NCI-H2107 treated with DMSO at 0.1 percent for 48 hours (cell line): ENCODE results near the gene SHB.

ENCODE experiments used
- DNase-seq: peaks from one replicate; lab custom pipeline; 2025; ENCODE audit not compliant: unreplicated experiment; lab: John Stamatoyannopoulos, UW

SHB gene

DNA sequence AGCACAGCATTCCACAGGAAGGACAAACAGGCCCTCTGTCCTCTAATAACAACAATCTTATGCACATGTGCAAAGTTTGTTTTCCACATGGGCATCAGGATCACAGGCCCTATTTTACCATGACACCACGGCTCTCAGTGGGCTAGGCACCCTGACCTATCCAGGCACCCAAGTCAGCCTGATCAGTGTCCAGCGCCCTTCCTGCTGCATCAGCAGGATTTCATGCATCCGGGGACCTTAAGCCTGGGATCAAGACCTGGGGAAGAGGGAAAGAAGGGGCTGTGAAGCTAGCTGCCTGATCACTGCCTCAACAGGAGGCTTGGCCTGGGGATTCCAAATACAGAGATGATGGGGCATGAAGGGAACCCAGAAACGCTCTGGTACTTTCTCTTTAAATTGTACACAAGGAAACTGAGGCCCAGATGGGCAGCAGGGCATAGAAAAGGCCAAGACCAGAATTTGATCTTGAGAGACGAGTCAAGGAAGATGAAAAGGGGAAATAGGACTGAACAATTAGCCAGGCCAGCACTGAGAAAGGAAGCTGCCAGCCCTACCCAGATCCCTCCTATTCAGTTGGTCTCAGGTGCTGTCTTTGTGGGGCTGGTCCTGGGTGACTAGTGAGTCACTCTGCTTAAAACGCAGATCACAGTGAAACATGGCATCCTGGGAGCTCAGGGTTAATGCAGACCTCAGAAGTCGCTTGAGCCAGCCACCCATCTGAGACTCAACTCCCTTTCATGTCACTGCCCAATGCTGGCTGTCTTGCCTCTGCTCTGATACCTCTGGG is 57.9 kb downstream of the SHB start:
- no peak for DNase-seq

- DNase-seq = no peak
Observed at GRCh38 chr9:38009990-38010389, 59.0 kb downstream of the SHB start.

GRCh38 chr9:38009035-38009501 is 60.0 kb downstream of the SHB start:
- DNase-seq = no peak

GRCh38 chr9:38008168-38009034 is 60.6 kb downstream of the SHB start:
- no peak for DNase-seq

DNA sequence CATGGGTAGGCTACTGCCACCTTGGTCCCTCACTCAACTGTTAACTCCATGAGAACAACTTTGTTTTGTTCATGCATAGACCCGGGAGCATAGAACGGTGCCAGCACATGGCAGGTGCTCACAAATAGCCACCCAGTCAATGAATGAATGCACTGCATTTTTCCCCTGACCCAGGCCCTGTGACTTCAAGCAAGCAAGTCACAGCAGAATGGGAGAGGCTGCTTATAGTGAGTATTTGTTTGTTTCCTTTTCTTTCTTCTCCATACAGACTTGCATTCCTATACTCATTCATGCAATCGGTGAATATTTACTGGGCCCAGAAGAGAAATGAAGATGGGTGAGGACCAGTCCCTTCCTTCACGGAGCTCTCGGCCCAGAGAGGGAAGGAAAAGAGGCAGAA is 62.0 kb downstream of the SHB start:
- DNase-seq = no peak

- DNase-seq = no peak
Observed at GRCh38 chr9:38006163-38006562, 62.9 kb downstream of the SHB start.

DNA sequence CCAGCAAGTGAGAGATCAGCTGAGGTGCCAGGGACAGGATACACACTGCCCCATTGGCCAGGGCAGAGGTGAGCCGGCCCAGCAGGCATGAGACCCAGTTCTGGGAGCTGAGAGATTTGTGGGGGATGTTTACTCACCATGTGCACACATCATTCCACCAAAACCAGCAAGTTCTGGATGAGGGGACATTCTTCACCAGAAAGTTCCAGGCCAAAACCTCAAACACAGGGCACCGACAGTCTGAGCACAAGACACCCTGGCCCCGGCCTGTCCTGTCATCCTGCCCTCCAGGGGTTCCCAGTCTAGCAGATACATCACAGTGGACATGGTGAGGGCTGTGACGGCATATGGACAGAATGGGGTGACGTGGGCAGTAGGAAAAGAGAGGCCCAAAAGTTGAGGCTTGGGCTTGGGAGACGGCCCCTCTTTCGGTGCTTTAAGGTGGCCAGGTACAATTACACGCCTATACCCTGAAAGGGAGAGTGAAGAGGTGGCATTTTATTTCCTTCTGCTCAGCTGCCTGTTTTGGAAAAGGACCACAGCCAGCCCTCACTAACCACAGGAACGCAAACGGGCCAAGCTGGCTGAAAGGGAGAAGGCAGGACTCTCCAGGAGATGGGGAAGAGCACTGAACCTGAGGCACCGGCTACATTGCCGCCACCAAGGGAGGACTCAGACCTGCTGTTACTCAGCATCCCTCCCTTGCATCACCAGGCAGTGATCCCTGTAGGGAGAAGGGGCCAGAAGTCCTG is 64.0 kb downstream of the SHB start:
- peak; percentile 63 for DNase-seq

- no peak for DNase-seq
Observed at GRCh38 chr9:38003946-38004808, 64.8 kb downstream of the SHB start.

DNA sequence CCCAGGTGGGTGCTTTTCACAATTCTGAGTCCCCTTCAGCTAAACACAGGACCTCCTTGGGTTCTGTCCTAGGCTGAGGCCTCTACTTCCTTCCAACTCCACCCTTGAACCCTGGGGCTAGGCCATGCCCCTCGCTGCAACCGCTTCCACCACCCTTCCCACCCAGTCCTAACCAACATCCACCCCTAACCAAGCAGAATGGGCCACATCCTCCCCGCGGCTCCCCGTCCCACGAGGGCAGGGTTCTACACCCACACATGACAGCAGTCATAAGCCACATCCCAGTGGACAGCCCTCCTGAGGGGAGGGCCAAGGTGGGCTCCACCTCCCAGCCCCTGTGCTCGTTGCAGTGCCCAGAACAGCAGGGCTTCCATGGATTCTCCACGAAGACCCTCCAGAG is 65.8 kb downstream of the SHB start:
- no peak for DNase-seq

DNA sequence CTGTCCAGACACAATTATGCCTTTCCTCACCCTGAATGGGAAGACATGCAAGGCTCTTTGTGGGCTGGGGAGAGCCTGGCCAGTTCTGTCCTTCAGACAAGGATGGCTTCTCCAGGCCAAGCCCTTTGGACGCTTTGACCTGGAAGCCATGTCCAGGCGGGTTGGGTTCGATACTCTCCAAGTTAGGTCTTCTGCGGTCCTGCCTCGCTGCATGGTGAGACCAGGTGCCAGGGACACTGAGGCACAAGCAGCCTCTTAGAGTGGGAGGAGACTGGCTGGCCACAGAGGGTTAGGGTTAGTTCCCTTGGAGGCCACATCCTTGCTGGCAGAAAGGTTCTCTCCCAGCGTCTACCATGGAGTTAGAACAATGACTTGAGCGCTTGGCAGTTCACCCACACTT is 67.6 kb downstream of the SHB start:
- DNase-seq = no peak

DNA sequence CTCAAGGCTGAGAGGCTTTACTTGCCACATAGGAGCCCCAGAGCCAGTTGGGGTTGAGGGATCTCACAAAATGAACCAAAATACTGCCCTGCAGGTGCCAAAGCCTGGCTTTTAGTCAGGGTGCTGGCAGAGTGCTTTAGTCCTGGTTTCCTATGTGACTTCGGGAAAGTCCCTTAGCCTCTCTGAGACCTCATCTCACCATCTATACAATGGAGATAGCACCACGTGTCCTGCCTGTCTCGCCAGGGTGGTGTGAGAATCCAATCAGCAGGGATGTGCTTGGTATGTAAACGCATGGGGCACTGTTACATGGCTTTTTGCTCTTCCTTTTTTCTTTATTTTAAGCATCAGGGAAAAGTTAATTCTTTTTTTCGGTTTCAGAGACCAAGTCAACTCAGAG is 68.3 kb downstream of the SHB start:
- no peak for DNase-seq

DNA sequence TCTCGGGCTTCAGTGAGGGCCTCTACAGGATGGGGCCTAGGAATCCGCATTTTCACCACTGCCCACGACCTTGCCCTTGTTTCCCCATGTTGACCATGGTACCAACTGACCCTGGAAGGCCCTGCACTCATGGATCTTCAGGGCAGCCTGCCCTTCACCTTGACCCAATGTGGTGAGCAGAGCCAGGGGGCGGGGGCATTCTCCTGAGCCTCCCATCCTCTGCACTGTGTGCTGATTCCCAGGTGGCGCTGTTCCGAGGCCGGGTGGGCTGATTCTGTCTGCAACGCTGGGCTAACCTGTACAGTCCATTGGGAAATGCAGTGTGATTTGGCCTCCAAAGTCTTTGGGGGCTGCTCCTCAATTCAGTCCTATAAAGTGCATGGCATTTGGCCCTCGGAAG is 68.7 kb downstream of the SHB start:
- no peak for DNase-seq

DNA sequence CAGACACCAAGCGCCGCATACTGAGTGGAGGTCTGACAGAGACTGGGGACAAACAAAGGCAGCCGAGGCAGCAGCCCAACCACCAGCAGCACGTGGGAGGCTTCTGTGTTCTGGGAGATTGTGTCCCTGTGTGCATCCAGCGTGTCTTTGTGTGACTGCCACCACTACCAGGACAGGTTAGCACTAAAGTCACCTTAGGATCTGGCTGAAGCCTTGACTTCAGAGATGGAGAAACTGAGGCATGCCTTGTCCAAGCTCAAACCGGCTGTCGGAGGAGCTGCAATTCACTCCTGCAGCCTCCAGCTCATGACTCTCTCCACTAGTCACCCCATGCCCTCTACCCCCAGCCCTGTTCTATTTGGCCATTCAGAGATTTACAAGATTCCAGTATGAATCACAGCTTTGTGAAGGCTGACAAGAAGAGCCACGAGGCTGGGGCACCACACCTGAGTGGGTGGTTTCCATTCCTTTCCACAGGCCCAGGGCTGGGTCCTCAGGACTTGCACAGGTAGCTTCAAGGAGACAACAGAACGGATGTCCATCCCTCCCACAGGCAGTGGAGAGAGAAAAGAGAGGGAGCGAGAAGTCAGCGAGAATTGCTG is 69.3 kb downstream of the SHB start:
- no peak for DNase-seq

DNA sequence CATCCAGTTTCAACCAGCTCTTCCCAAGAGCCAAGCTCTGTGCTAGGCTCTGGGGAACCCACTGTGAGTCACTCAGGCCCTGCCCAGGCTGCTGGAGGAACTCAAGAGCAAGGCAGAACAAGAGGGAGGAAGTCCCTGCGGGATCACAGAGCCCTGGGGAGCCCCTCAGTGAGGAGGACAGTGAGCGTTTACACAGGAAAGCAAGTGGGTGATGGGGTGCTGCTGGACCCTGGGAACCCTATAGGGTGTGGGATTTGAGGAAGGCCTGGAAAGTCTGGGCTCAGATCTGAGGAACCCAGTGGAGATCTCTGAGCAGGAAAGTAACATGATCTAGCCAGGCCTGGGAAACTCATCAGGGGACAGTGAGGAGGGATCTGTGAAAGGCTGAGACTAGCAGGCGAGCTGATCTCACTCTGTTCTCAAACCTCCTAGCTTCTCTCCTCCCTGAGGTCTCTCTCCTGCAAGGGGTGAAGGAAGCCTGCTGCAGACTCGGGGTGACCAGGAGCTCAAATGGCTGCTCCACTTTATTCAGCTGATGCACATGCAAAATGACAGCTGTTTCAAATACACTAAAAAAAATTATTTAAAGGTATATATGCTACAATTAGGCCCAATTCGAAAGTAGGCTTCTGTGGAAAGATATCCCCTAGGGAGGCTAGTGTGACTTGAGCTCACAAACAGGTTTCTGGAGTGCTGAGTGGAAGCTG is 70.0 kb downstream of the SHB start:
- DNase-seq = peak; percentile 80

GRCh38 chr9:37997636-37998374 is 71.2 kb downstream of the SHB start:
- no peak for DNase-seq

DNA sequence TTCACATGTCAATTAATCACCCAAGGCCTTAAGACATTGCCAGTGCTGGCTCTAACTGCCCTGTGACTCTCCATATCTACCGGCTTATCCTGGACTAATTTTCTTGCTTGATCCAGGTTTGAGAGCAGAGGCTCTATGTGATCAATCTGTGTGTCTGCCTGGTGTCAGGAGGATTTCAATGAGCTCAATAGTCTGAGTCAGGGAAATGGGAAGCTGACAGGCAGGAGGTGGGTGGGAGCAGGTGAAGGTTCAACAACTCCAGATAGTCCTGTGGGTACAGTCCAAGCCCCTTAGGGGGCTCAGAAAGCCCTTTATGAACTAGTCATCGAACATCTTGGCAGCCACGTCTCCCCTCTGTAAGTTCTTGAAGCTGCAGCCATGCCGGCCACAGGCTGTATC is 72.2 kb downstream of the SHB start:
- no peak for DNase-seq

GRCh38 chr9:37995961-37996818 is 72.8 kb downstream of the SHB start:
- no peak for DNase-seq

DNA sequence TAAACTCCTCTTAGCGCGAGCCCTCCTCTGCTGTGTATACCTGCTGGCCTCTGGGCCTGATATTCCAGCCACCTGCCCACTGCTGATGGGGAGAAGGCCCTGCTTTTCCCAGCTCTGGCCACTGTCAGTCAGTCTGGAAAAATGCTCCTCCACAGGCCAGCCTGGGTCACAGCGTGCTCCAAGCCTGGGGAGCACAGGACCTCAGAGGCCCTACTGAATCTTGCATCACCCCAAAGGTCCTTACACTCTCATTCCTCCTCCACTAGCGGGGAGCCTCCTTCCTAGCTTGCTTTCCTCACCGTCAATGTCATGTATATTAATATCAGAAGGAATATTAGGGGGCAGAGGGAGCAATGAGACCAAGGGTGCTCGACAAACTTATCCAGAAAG is 73.7 kb downstream of the SHB start:
- DNase-seq = no peak
